ENCODE data around the gene NUP37.
A peak's percentile ranks its signal among the peaks of the same experiment; 100 is the strongest.
"Not testable (repeated sequence)": the region's sequence is repeated elsewhere in the genome, so short reads cannot be mapped to it uniquely, and the experiment has no call there.

The NUP37 gene

GRCh38 chr12:102089228-102089835, 30.6 kb downstream of the NUP37 start:
- DNase-seq: not testable (repeated sequence)

DNA sequence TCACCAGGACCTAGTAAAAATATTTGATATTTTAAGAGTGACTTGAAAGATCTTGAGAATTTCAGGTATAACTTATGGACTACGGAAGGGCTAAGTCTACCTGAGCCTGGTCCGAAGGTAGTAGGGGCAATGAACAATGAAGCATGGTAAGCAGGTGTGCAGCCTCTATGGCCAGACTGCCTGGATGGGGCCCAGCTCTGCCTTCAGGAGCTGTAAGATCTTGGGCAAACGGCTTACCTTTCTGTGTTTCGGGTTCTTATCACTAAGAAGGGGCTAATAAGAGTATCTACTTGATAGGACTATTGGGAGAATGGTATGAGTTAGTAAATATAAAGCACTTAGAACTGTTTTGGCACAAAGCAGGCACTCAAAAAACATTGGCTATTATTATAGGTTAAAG, 39.1 kb downstream of the NUP37 start:
- DNase-seq: no peak

GRCh38 chr12:102072092-102072491, 47.8 kb downstream of the NUP37 start:
- DNase-seq: not testable (repeated sequence)

DNA sequence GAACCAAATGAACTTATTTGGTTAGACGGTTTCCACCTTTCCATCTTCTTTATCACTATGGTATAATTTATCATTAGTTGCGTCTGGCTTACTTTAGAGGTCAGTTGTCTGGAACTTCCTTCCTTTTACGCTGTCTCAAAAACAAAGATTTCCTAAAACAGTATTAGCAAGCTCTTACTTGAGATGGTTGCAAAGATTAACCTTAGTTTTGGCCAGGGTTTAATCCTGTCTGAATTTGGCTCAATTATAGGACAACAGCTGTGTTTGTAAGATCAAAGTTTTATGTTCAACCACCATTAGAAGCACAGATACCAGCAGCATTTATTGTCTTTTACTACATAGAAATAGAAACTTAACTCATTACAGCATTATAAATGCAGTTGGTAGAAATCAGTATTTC, 50.2 kb downstream of the NUP37 start:
- DNase-seq: no peak

GRCh38 chr12:102067574-102068258, 52.2 kb downstream of the NUP37 start:
- no peak for DNase-seq

GRCh38 chr12:102064476-102064875, 55.4 kb downstream of the NUP37 start:
- DNase-seq: no peak

GRCh38 chr12:102063069-102063468, 56.8 kb downstream of the NUP37 start:
- DNase-seq: no peak

- no peak for DNase-seq
Observed at GRCh38 chr12:102062419-102062806, 57.5 kb downstream of the NUP37 start.

GRCh38 chr12:102061560-102062418, 58.1 kb downstream of the NUP37 start, which contains the start of gene WASHC3:
TSS of gene WASHC3 (minus strand) at chr12:102061991. CDS start at chr12:102061962, 29 bp downstream.
- DNase-seq: peak; percentile 72 to 93 (median 84)

- DNase-seq: no peak
Observed at GRCh38 chr12:102061096-102061559, 58.8 kb downstream of the NUP37 start.

DNA sequence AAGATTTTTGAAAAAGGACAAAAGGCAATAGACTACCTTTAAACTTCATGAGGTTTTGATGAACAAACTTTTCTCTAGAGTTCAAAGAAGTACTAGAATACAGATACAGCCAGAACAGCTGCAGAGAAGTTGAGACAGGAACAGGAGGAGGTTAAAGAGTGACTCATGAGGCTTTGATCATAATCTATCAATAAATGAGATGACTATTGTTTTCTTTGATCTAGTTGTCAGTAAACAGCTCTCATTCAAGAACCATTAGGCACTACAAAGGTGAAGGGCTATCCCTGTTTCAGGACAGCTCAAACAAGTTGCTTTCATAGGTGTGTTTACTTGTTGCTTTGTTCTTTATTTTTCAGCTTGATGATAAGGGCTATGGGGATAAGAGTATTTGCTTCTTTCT, 60.6 kb downstream of the NUP37 start:
- DNase-seq: no peak

DNA sequence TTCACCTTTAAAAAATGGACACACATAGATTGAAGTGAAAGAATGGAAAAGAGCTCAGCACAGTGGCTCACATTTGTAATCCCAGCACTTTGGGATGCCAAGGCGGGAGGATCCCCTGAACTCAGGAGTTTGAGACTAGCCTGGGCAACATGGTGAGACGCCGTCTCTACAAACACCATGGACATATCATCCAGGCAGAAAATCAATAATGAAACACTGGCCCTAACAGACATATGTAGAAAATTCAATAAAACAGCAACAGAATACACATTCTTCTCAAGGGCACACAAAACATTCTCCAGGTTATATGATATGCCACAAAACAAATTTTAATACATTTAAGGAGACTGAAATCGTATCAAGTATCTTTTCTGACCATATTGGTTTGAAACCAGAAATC, 65.6 kb downstream of the NUP37 start:
- DNase-seq: no peak

DNA sequence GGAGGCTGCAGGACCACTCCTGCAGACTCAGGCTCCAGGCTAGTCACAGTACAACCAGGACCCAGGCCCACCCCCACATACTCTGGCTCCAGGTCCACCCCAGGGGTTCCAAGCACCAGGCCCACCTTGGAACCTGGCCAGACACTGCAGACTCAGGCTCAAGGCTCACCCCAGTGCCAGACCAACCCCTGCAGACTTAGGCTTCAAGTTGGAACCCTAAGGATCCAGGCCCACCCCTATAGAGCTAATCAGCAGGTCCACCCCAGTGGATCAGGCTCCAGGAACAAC, 66.9 kb downstream of the NUP37 start:
- DNase-seq: no peak

DNA sequence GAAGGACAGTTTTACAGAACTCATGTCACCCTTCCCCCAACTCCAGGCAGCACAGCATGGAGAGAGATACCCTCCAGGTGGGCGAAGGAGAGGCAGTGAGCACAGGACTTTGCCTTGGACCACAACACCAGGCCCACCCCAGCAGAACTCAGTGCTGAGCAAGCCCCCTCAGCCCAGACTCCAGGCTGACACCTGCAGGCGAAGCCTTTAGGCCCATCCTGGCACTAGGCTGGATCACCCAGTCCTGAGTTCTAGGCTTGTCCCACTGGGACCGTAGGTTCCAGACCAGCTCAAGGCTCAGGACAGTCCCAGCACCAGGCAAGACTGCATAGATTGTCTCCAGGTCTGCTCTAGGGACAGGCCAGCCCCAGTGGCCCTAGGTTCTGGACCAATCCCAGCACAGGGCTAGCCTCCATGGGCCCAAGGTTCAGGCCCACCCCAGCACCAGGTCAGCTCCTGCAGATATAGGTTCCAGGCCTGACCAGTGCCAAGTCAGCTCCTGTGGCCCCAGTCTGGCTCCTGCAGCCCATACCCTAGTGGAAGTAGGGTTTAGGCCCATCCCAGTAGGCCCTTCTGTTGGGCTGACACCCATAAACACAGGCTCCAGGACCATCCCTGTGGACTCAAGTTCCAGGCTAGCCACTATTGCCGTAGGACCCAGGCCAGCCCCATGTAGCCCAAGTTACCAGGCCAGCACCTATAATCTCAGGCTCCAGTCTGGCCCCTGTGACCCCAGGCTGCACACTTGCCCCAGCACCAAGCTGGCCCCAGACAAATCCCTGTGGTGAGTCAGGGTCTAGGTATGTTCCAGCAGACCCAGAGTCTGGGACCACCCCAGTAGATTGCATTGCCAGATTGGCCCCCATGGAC, 67.5 kb downstream of the NUP37 start:
- DNase-seq: no peak

GRCh38 chr12:102051431-102051965, 68.4 kb downstream of the NUP37 start:
- no peak for DNase-seq

GRCh38 chr12:102050660-102051430, 69.1 kb downstream of the NUP37 start:
- no peak for DNase-seq

GRCh38 chr12:102043928-102044327, 76.0 kb downstream of the NUP37 start:
- no peak for DNase-seq

- DNase-seq: no peak
Observed at GRCh38 chr12:102033991-102034745, 85.7 kb downstream of the NUP37 start.

DNA sequence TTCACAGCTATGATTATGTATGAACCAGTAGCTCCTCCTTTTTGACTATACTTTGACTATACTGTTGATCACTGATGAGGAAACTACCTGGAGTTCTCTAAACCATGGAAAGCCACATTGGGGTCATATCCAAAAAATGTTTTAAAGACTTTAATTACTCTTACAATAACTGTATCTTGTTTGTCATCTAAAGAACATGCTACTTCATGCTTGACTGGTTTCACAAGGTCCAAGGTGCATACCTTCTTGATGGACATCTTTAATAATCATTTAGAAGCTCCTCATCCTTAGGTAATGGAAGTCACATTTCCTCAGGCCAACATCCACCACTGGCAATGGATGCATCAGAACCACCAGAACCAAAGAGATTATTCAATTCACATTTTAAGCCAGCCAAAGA, 88.1 kb downstream of the NUP37 start:
- no peak for DNase-seq

DNA sequence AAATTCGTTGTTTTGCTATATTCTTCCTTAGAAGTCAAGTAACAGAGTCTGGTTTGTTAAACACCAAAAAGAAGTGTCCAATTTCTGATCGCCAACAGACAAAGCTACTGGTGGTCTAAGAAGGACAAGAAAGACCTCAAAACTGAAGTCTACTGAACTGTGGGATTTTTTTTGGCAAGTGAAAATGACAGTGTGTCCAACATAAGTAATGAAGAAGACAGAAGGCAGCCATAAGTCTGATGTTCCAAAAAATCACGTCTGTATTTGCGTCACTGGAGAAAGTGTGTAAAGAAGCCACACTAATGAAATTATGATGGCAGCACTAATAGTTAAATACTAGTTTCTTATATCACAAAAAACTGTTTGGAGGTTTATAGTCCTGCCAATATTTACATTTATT, 90.8 kb downstream of the NUP37 start:
- DNase-seq: no peak

- no peak for DNase-seq
Observed at GRCh38 chr12:102026728-102027127, 93.2 kb downstream of the NUP37 start.
